ENCODE data around the gene SCAF8.
A peak's percentile ranks its signal among the peaks of the same experiment; 100 is the strongest.

The SCAF8 gene

DNA sequence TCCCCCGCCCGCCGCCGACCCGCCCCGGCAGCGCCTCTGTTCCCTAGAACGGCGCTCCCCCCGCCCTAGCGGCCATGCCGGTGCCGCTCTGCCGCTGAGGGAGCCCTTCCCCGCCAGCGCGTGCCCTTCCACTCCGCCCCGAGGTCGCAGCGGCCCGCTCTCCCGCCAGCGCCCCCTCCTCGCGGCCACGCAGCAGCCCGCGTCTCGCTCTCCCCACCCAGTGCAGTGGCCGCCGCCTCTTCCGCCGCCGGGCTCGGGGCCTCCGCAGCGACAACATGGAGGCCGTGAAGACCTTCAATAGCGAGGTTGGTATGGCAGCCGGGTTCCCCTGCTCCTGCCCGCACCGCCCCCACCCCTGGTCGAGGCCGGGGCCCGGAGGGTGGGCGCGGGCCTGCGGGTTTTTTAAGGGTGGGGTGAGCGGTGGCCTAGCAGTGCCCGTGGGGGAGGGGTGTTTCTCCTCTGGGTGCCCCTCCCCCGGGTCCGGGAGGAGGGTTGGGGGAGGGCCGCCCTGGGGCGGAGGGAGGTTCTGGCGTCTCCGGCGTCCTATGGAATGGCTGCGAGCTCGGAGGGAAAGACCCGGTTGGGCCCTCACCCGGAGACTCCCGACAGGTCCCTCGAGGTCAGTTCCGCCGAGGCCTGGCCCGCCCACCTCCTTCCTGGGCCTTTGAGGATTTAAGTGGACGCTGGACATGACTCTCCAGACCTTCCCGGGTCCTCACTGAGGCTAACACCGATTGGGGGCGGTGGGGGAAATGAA is 588 bp downstream of the SCAF8 start:
- Histone ChIP-seq H3K18ac (ENCODE audit: low read length) (peak overlapping the region; percentile 98), H3K4me3 (ENCODE audit: low read length in 2 of 2) (peak overlapping the region; percentile 70 to 100), H3K14ac (ENCODE audit: low read length) (peak overlapping the region; percentile 96), H2BK12ac (ENCODE audit: low read length) (no peak overlapping the region), H2BK5ac (ENCODE audit: low read length) (peak overlapping the region; percentile 91), H2AK5ac (ENCODE audit: low read depth, low read length) (peak overlapping the region; percentile 23), H4K8ac (ENCODE audit: low read depth, low read length) (no peak overlapping the region), H3K23ac (ENCODE audit: low read depth, low read length, poor library complexity) (peak overlapping the region; percentile 99), H2AFZ (ENCODE audit: low read length) (peak overlapping the region; percentile 97), H4K91ac (ENCODE audit: low read depth, low read length, poor library complexity) (peak overlapping the region; percentile 68), H3K27me3 (ENCODE audit: control insufficient read depth in 3 of 3, insufficient read depth in 3 of 3, low read depth in 1 of 3, low read length in 3 of 3) (no peaks in the 10 kb centered on the region), H3K9me3 (replicated peaks in 1 of 2; ENCODE audit: control insufficient read depth in 2 of 2, insufficient read depth in 1 of 2, low read depth in 1 of 2, low read length in 2 of 2) (no peaks in the 10 kb centered on the region), H3K79me1 (ENCODE audit: low read depth, low read length) (peaks cover 2% of the 10 kb centered on the region), H3K4me2 (ENCODE audit: insufficient read depth, low read length, poor library complexity, severe bottlenecking) (peak overlapping the region; percentile 70), H3K36me3 (replicated peaks in 1 of 2; ENCODE audit: control insufficient read depth in 2 of 2, insufficient read depth in 2 of 2, low read length in 2 of 2) (peaks cover 2 to 31% of the 10 kb centered on the region in 2 donors), H3K27ac (replicated peaks; ENCODE audit: low read length) (peak overlapping the region; percentile 97), H2BK15ac (ENCODE audit: low read length) (peak overlapping the region; percentile 93), H3K4me1 (ENCODE audit: control insufficient read depth in 2 of 2, insufficient read depth in 1 of 2, low read depth in 1 of 2, low read length in 2 of 2) (peaks cover 10 to 17% of the 10 kb centered on the region in 2 donors), H3K4ac (ENCODE audit: low read length) (peak overlapping the region; percentile 85), H2BK120ac (ENCODE audit: low read depth, low read length) (peak overlapping the region; percentile 96), H3K9ac (ENCODE audit: low read depth, low read length, poor library complexity) (peak overlapping the region; percentile 99)
- DNase-seq (ENCODE audit: low spot score): peak; percentile 91
- no CpG with 5 or more reads among the region's 71 CpGs for WGBS, 2 donors (ENCODE audit: extremely low coverage in 2 of 2, insufficient read length in 2 of 2, insufficient replicate concordance in 1 of 2)

DNA sequence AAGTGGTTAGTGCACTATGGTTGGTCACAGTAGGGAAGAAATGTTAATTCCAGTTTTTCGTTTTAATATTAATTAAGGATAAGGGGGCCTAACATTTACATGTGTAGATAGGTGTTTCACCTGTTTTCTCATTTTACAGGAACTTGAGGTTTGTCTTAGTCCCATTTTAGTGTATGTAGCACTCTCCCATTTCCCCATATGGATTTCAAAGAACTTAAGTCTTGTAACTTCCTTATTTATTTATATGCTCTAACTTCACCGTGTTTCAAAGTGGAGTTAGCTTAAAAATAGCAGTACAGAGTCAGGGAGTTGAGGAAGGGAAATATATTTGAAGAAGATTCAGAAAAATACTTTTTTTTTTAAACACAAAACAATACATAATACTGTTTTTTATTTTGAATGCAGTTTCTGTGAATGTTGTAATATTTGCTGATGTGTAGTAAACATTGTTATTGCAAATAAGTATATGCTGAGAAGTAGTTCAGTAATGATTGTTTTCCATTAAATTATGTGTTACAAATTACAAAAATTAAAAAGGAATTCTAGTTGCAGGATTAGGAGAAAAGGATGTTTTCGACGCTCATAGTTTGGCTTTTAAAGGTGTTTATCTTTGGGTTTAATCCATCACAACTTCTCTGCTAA is 3.5 kb downstream of the SCAF8 start:
- WGBS, 2 donors (ENCODE audit: extremely low coverage in 2 of 2, insufficient read length in 2 of 2, insufficient replicate concordance in 1 of 2): no CpG with 5 or more reads among the region's 4 CpGs
- peaks cover 6% of the 10 kb centered on the region for H3K79me1 ChIP-seq (ENCODE audit: low read depth, low read length)
- H3K27me3 ChIP-seq (ENCODE audit: control insufficient read depth in 3 of 3, insufficient read depth in 3 of 3, low read depth in 1 of 3, low read length in 3 of 3): no peaks in the 10 kb centered on the region
- H3K9ac ChIP-seq (ENCODE audit: low read depth, low read length, poor library complexity): no peak overlapping the region
- no peak for DNase-seq (ENCODE audit: low spot score)
- no peaks in the 10 kb centered on the region for H3K9me3 ChIP-seq (replicated peaks in 1 of 2; ENCODE audit: control insufficient read depth in 2 of 2, insufficient read depth in 1 of 2, low read depth in 1 of 2, low read length in 2 of 2)
- H2BK5ac ChIP-seq (ENCODE audit: low read length): no peak overlapping the region
- peaks cover 2 to 41% of the 10 kb centered on the region in 2 donors for H3K36me3 ChIP-seq (replicated peaks in 1 of 2; ENCODE audit: control insufficient read depth in 2 of 2, insufficient read depth in 2 of 2, low read length in 2 of 2)
- no peak overlapping the region for H4K8ac ChIP-seq (ENCODE audit: low read depth, low read length)
- no peak overlapping the region for H3K18ac ChIP-seq (ENCODE audit: low read length)
- H3K4ac ChIP-seq (ENCODE audit: low read length): no peak overlapping the region
- no peak overlapping the region for H3K23ac ChIP-seq (ENCODE audit: low read depth, low read length, poor library complexity)
- H2BK120ac ChIP-seq (ENCODE audit: low read depth, low read length): no peak overlapping the region
- peaks cover 11 to 19% of the 10 kb centered on the region in 2 donors for H3K4me1 ChIP-seq (ENCODE audit: control insufficient read depth in 2 of 2, insufficient read depth in 1 of 2, low read depth in 1 of 2, low read length in 2 of 2)
- no peak overlapping the region for H3K4me3 ChIP-seq (ENCODE audit: low read length in 2 of 2)
- H4K91ac ChIP-seq (ENCODE audit: low read depth, low read length, poor library complexity): no peak overlapping the region
- H3K27ac ChIP-seq (replicated peaks; ENCODE audit: low read length): no peak overlapping the region
- H3K14ac ChIP-seq (ENCODE audit: low read length): no peak overlapping the region
- no peak overlapping the region for H2BK15ac ChIP-seq (ENCODE audit: low read length)
- no peak overlapping the region for H3K4me2 ChIP-seq (ENCODE audit: insufficient read depth, low read length, poor library complexity, severe bottlenecking)
- no peak overlapping the region for H2AK5ac ChIP-seq (ENCODE audit: low read depth, low read length)
- H2AFZ ChIP-seq (ENCODE audit: low read length): no peak overlapping the region
- H2BK12ac ChIP-seq (ENCODE audit: low read length): no peak overlapping the region

DNA sequence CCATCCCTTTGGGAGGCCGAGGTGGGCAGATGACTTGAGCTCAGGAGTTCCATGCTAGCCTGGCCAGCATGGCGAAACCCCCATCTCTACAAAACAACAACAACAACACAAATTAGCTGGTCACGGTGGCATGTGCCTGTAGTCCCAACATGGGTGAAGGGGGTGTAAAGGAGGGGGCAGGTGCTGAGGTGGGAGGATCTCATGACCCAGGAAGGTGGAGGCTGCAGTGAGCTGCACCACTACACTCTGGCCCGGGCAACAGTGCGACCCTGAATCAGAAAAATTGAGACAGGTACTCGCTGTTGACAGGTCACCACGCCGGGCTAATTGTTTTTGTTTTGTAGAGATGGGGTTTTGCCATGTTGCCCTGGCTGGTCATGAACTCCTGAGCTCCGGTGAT is 4.2 kb downstream of the SCAF8 start:
- no peak overlapping the region for H2BK5ac ChIP-seq (ENCODE audit: low read length)
- no peaks in the 10 kb centered on the region for H3K27me3 ChIP-seq (ENCODE audit: control insufficient read depth in 3 of 3, insufficient read depth in 3 of 3, low read depth in 1 of 3, low read length in 3 of 3)
- H3K4ac ChIP-seq (ENCODE audit: low read length): no peak overlapping the region
- peaks cover 6% of the 10 kb centered on the region for H3K79me1 ChIP-seq (ENCODE audit: low read depth, low read length)
- H2AFZ ChIP-seq (ENCODE audit: low read length): no peak overlapping the region
- peaks cover 4 to 47% of the 10 kb centered on the region in 2 donors for H3K36me3 ChIP-seq (replicated peaks in 1 of 2; ENCODE audit: control insufficient read depth in 2 of 2, insufficient read depth in 2 of 2, low read length in 2 of 2)
- no peak overlapping the region for H2BK12ac ChIP-seq (ENCODE audit: low read length)
- WGBS, 2 donors (ENCODE audit: extremely low coverage in 2 of 2, insufficient read length in 2 of 2, insufficient replicate concordance in 1 of 2): no CpG with 5 or more reads among the region's 9 CpGs
- H3K14ac ChIP-seq (ENCODE audit: low read length): no peak overlapping the region
- peaks cover 10 to 13% of the 10 kb centered on the region in 2 donors for H3K4me1 ChIP-seq (ENCODE audit: control insufficient read depth in 2 of 2, insufficient read depth in 1 of 2, low read depth in 1 of 2, low read length in 2 of 2)
- no peaks in the 10 kb centered on the region for H3K9me3 ChIP-seq (replicated peaks in 1 of 2; ENCODE audit: control insufficient read depth in 2 of 2, insufficient read depth in 1 of 2, low read depth in 1 of 2, low read length in 2 of 2)
- H2BK120ac ChIP-seq (ENCODE audit: low read depth, low read length): no peak overlapping the region
- DNase-seq (ENCODE audit: low spot score): no peak
- no peak overlapping the region for H2AK5ac ChIP-seq (ENCODE audit: low read depth, low read length)
- no peak overlapping the region for H3K9ac ChIP-seq (ENCODE audit: low read depth, low read length, poor library complexity)
- no peak overlapping the region for H3K4me2 ChIP-seq (ENCODE audit: insufficient read depth, low read length, poor library complexity, severe bottlenecking)
- no peak overlapping the region for H3K4me3 ChIP-seq (ENCODE audit: low read length in 2 of 2)
- H3K27ac ChIP-seq (replicated peaks; ENCODE audit: low read length): no peak overlapping the region
- H3K18ac ChIP-seq (ENCODE audit: low read length): no peak overlapping the region
- H4K91ac ChIP-seq (ENCODE audit: low read depth, low read length, poor library complexity): no peak overlapping the region
- H2BK15ac ChIP-seq (ENCODE audit: low read length): no peak overlapping the region
- no peak overlapping the region for H3K23ac ChIP-seq (ENCODE audit: low read depth, low read length, poor library complexity)
- H4K8ac ChIP-seq (ENCODE audit: low read depth, low read length): no peak overlapping the region

DNA sequence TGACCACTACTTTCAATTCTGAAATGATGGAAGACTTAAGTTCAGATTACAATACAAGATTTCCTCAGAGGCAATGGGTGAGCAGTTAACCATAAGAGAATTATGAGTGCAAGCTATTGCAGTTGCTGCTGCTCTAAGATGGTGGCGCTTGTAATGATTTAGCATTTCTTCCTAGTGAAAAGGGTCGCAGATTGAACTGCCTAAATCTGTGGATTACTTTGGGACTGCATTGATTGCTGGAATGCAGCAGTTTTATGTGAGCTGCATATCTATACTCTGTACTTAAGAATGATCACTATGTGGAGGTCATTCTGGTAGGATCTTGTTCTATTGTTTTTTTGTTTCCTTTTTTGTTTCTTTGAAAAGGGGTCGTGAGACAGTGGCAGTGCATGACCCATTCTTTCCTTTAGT is 5.3 kb downstream of the SCAF8 start:
- Histone ChIP-seq H3K36me3 (replicated peaks in 1 of 2; ENCODE audit: control insufficient read depth in 2 of 2, insufficient read depth in 2 of 2, low read length in 2 of 2) (peaks cover 4 to 52% of the 10 kb centered on the region in 2 donors), H3K18ac (ENCODE audit: low read length) (no peak overlapping the region), H3K9ac (ENCODE audit: low read depth, low read length, poor library complexity) (no peak overlapping the region), H4K8ac (ENCODE audit: low read depth, low read length) (no peak overlapping the region), H3K14ac (ENCODE audit: low read length) (no peak overlapping the region), H3K9me3 (replicated peaks in 1 of 2; ENCODE audit: control insufficient read depth in 2 of 2, insufficient read depth in 1 of 2, low read depth in 1 of 2, low read length in 2 of 2) (no peaks in the 10 kb centered on the region), H3K23ac (ENCODE audit: low read depth, low read length, poor library complexity) (no peak overlapping the region), H3K4me2 (ENCODE audit: insufficient read depth, low read length, poor library complexity, severe bottlenecking) (no peak overlapping the region), H2AK5ac (ENCODE audit: low read depth, low read length) (no peak overlapping the region), H3K27me3 (ENCODE audit: control insufficient read depth in 3 of 3, insufficient read depth in 3 of 3, low read depth in 1 of 3, low read length in 3 of 3) (no peaks in the 10 kb centered on the region), H3K79me1 (ENCODE audit: low read depth, low read length) (peaks cover 5% of the 10 kb centered on the region), H2BK5ac (ENCODE audit: low read length) (no peak overlapping the region), H3K4me3 (ENCODE audit: low read length in 2 of 2) (no peak overlapping the region), H2BK15ac (ENCODE audit: low read length) (no peak overlapping the region), H4K91ac (ENCODE audit: low read depth, low read length, poor library complexity) (no peak overlapping the region), H3K4me1 (ENCODE audit: control insufficient read depth in 2 of 2, insufficient read depth in 1 of 2, low read depth in 1 of 2, low read length in 2 of 2) (peaks cover 8 to 11% of the 10 kb centered on the region in 2 donors), H3K27ac (replicated peaks; ENCODE audit: low read length) (peak overlapping the region; percentile 39), H3K4ac (ENCODE audit: low read length) (no peak overlapping the region), H2BK120ac (ENCODE audit: low read depth, low read length) (no peak overlapping the region), H2AFZ (ENCODE audit: low read length) (no peak overlapping the region), H2BK12ac (ENCODE audit: low read length) (no peak overlapping the region)
- peak; percentile 35 for DNase-seq (ENCODE audit: low spot score)
- WGBS, 2 donors (ENCODE audit: extremely low coverage in 2 of 2, insufficient read length in 2 of 2, insufficient replicate concordance in 1 of 2): no CpG with 5 or more reads among the region's 3 CpGs
